ENCODE results near the gene SLC6A20. TPM values are rescaled to one million over a fixed set of nuclear protein-coding genes. Genes with fewer than 3 reads are reported as not detected.
"Not testable (repeated sequence)": the region's sequence is repeated elsewhere in the genome, so short reads cannot be mapped to it uniquely, and the experiment has no call there.

SLC6A20 gene
- total and polyA plus RNA-seq, 4 experiments from 2014 or later, result 0.41 TPM; not detected in 3

- H3K27ac Mint-ChIP-seq, result no peak overlapping the region
- intact Hi-C loops (cut with micrococcal nuclease), result no loop called here
Measured at GRCh38 chr3:45749880-45750279, 46.5 kb downstream of the SLC6A20 start.

GRCh38 chr3:45749036-45749600, 47.2 kb downstream of the SLC6A20 start:
- H3K4me3 Mint-ChIP-seq; H3K4me1 ChIP-seq (ENCODE audit: insufficient read depth, low read length); H3K27me3 ChIP-seq (ENCODE audit: insufficient read depth, low read length); DNase-seq; H3K27me3 Mint-ChIP-seq; H3K4me1 Mint-ChIP-seq; CTCF ChIA-PET (ENCODE audit: partially characterized antibody); H3K4me3 ChIP-seq (ENCODE audit: low read length in 2 of 2); H3K9me3 ChIP-seq (ENCODE audit: control insufficient read depth in 1 of 2, low read length in 2 of 2); H3K9me3 Mint-ChIP-seq; H3K27ac ChIP-seq (ENCODE audit: low read depth, low read length); intact Hi-C loops (cut with micrococcal nuclease): not testable (repeated sequence)
- peaks cover 20 to 27% of the 10 kb centered on the region in 2 donors for H3K36me3 Mint-ChIP-seq
- POLR2A ChIA-PET (ENCODE audit: partially characterized antibody), result interaction anchor here (1.2 kb wide), 1 partner anchor 320 kb away, joined by 5 read pairs; no protein-coding TSS in a partner anchor
- H3K36me3 ChIP-seq (ENCODE audit: insufficient read depth, low read length), result peaks cover 29% of the 10 kb centered on the region
- peak overlapping the region in 1 of 7 donors; percentile 18 for H3K27ac Mint-ChIP-seq

More at GRCh38 chr3:45749880-45750279, 46.5 kb downstream of the SLC6A20 start:
- Histone ChIP-seq H3K9me3 (ENCODE audit: control insufficient read depth in 1 of 2, low read length in 2 of 2) (no peaks in the 10 kb centered on the region), H3K36me3 (ENCODE audit: insufficient read depth, low read length) (peaks cover 22% of the 10 kb centered on the region), H3K27me3 (ENCODE audit: insufficient read depth, low read length) (no peaks in the 10 kb centered on the region), H3K4me3 (ENCODE audit: low read length in 2 of 2) (no peak overlapping the region), H3K4me1 (ENCODE audit: insufficient read depth, low read length) (no peaks in the 10 kb centered on the region), H3K27ac (ENCODE audit: low read depth, low read length) (no peak overlapping the region)
- Mint-ChIP-seq H3K4me1 (no peaks in the 10 kb centered on the region), H3K4me3 (no peak overlapping the region), H3K36me3 (peaks cover 17 to 31% of the 10 kb centered on the region in 2 donors), H3K9me3 (no peaks in the 10 kb centered on the region), H3K27me3 (no peaks in the 10 kb centered on the region)
- no peak for DNase-seq
- ChIA-PET POLR2A (ENCODE audit: partially characterized antibody) (interaction anchor here (1.2 kb wide), 1 partner anchor 319 kb away, joined by 5 read pairs; no protein-coding TSS in a partner anchor), CTCF (ENCODE audit: partially characterized antibody) (interaction anchor here (0.9 kb wide), 2 partner anchors 90 to 327 kb away, joined by 3 to 5 read pairs; no protein-coding TSS in a partner anchor)

- DNase-seq, result no peak
- Mint-ChIP-seq H3K27ac (no peak overlapping the region), H3K27me3 (no peaks in the 10 kb centered on the region), H3K36me3 (peaks cover 28 to 30% of the 10 kb centered on the region in 2 donors), H3K9me3 (no peaks in the 10 kb centered on the region), H3K4me3 (no peak overlapping the region), H3K4me1 (no peaks in the 10 kb centered on the region)
- Histone ChIP-seq H3K27ac (ENCODE audit: low read depth, low read length) (no peak overlapping the region), H3K36me3 (ENCODE audit: insufficient read depth, low read length) (peaks cover 39% of the 10 kb centered on the region), H3K4me1 (ENCODE audit: insufficient read depth, low read length) (no peaks in the 10 kb centered on the region), H3K4me3 (ENCODE audit: low read length in 2 of 2) (no peak overlapping the region), H3K27me3 (ENCODE audit: insufficient read depth, low read length) (no peaks in the 10 kb centered on the region), H3K9me3 (ENCODE audit: control insufficient read depth in 1 of 2, low read length in 2 of 2) (no peaks in the 10 kb centered on the region)
- CTCF ChIA-PET (ENCODE audit: partially characterized antibody), result interaction anchor here (1.0 kb wide), 1 partner anchor 181 kb away, joined by 3 read pairs; no protein-coding TSS in a partner anchor
- POLR2A ChIA-PET (ENCODE audit: partially characterized antibody), result no interaction called here
- intact Hi-C loops (cut with micrococcal nuclease), result no loop called here
Measured at GRCh38 chr3:45748068-45748467, 48.3 kb downstream of the SLC6A20 start.

GRCh38 chr3:45746777-45747622, 49.3 kb downstream of the SLC6A20 start:
- DNase-seq, result no peak
- intact Hi-C loops (cut with micrococcal nuclease), result no loop called here
- peaks cover 3% of the 10 kb centered on the region for H3K4me1 ChIP-seq (ENCODE audit: insufficient read depth, low read length)
- H3K4me3 ChIP-seq (ENCODE audit: low read length in 2 of 2), result no peak overlapping the region
- CTCF ChIA-PET (ENCODE audit: partially characterized antibody), result no interaction called here
- H3K4me3 Mint-ChIP-seq, result no peak overlapping the region
- H3K27me3 ChIP-seq (ENCODE audit: insufficient read depth, low read length), result no peaks in the 10 kb centered on the region
- H3K36me3 Mint-ChIP-seq, result peaks cover 30 to 36% of the 10 kb centered on the region in 2 donors
- POLR2A ChIA-PET (ENCODE audit: partially characterized antibody), result no interaction called here
- no peak overlapping the region for H3K27ac Mint-ChIP-seq
- H3K27me3 Mint-ChIP-seq, result no peaks in the 10 kb centered on the region
- no peak overlapping the region for H3K27ac ChIP-seq (ENCODE audit: low read depth, low read length)
- no peaks in the 10 kb centered on the region for H3K9me3 ChIP-seq (ENCODE audit: control insufficient read depth in 1 of 2, low read length in 2 of 2)
- no peaks in the 10 kb centered on the region for H3K9me3 Mint-ChIP-seq
- peaks cover 47% of the 10 kb centered on the region for H3K36me3 ChIP-seq (ENCODE audit: insufficient read depth, low read length)
- peaks cover 3 to 7% (median 4%) of the 10 kb centered on the region in 4 donors for H3K4me1 Mint-ChIP-seq

GRCh38 chr3:45746165-45746776, 50.1 kb downstream of the SLC6A20 start:
- Histone ChIP-seq H3K27me3 (ENCODE audit: insufficient read depth, low read length) (no peaks in the 10 kb centered on the region), H3K9me3 (ENCODE audit: control insufficient read depth in 1 of 2, low read length in 2 of 2) (no peaks in the 10 kb centered on the region), H3K4me3 (ENCODE audit: low read length in 2 of 2) (no peak overlapping the region), H3K4me1 (ENCODE audit: insufficient read depth, low read length) (peaks cover 10% of the 10 kb centered on the region), H3K27ac (ENCODE audit: low read depth, low read length) (no peak overlapping the region), H3K36me3 (ENCODE audit: insufficient read depth, low read length) (peaks cover 51% of the 10 kb centered on the region)
- Mint-ChIP-seq H3K4me3 (no peak overlapping the region), H3K27me3 (no peaks in the 10 kb centered on the region), H3K36me3 (peaks cover 32 to 41% of the 10 kb centered on the region in 2 donors), H3K9me3 (no peaks in the 10 kb centered on the region), H3K27ac (no peak overlapping the region), H3K4me1 (peaks cover 8 to 14% (median 10%) of the 10 kb centered on the region in 4 donors)
- CTCF ChIA-PET (ENCODE audit: partially characterized antibody), result no interaction called here
- POLR2A ChIA-PET (ENCODE audit: partially characterized antibody), result no interaction called here
- DNase-seq, result no peak
- intact Hi-C loops (cut with micrococcal nuclease), result no loop called here

GRCh38 chr3:45742461-45743089, 53.8 kb downstream of the SLC6A20 start:
- Mint-ChIP-seq H3K36me3 (peaks cover 50 to 68% of the 10 kb centered on the region in 2 donors), H3K9me3 (no peaks in the 10 kb centered on the region), H3K27me3 (no peaks in the 10 kb centered on the region), H3K4me3 (no peak overlapping the region), H3K4me1 (peaks cover 20 to 38% (median 27%) of the 10 kb centered on the region in 4 donors), H3K27ac (peak overlapping the region in 6 of 7 donors; percentile 21 to 77 (median 66))
- Histone ChIP-seq H3K4me3 (ENCODE audit: low read length in 2 of 2) (no peak overlapping the region), H3K36me3 (ENCODE audit: insufficient read depth, low read length) (peaks cover 75% of the 10 kb centered on the region), H3K4me1 (ENCODE audit: insufficient read depth, low read length) (peaks cover 17% of the 10 kb centered on the region), H3K27ac (ENCODE audit: low read depth, low read length) (no peak overlapping the region), H3K9me3 (ENCODE audit: control insufficient read depth in 1 of 2, low read length in 2 of 2) (no peaks in the 10 kb centered on the region), H3K27me3 (ENCODE audit: insufficient read depth, low read length) (no peaks in the 10 kb centered on the region)
- no peak for DNase-seq
- ChIA-PET POLR2A (ENCODE audit: partially characterized antibody) (no interaction called here), CTCF (ENCODE audit: partially characterized antibody) (interaction anchor here (1.2 to 2.0 kb wide), 3 partner anchors 82 to 334 kb away, joined by 3 to 6 read pairs (median 4); no protein-coding TSS in a partner anchor)
- intact Hi-C loops (cut with micrococcal nuclease), result no loop called here
